GM23338 (cell line): Measurements from ENCODE around the gene QSOX1. TPM values are rescaled to one million over a fixed set of nuclear protein-coding genes. Genes with fewer than 3 reads are reported as not detected.

Source experiments
- ATAC-seq: fragments of 200-7000 bp; cut with Tn5 transposase; 3 replicates; pipeline ENCODE4 v1.9.1; 2020
- DNase-seq: peaks from one replicate; pipeline ENCODE4 v3.0.0-alpha.2; 2015; ENCODE audit warnings: low spot score
- H2AFZ ChIP-seq: fragments of 200-600 bp; sonication (generic); 2 replicates; pipeline ENCODE4 v1.8.0; 2016; ENCODE audit warnings: antibody characterized with exemption, mild to moderate bottlenecking, moderate library complexity
- H3F3A ChIP-seq: fragments of 200-600 bp; sonication (generic); replicated peaks from 2 replicates; pipeline ENCODE4 v1.8.0; 2017; ENCODE audit warnings: antibody characterized with exemption, mixed run types, low read depth
- H3K27ac ChIP-seq: fragments of 200-600 bp; sonication (generic); 2 replicates; pipeline ENCODE4 v1.6.1; 2016; ENCODE audit warnings: low read depth
- H3K27me3 ChIP-seq: fragments of 200-600 bp; sonication (generic); 2 replicates; pipeline ENCODE4 v1.8.0; 2016; ENCODE audit warnings: mild to moderate bottlenecking, mixed run types, moderate library complexity; ENCODE audit not compliant: insufficient read depth
- H3K36me3 ChIP-seq: fragments of 200-600 bp; sonication (generic); 2 replicates; pipeline ENCODE4 v1.8.0; 2016; ENCODE audit warnings: mild to moderate bottlenecking; ENCODE audit not compliant: insufficient read depth
- H3K4me1 ChIP-seq: fragments of 200-600 bp; sonication (generic); 2 replicates; pipeline ENCODE4 v1.8.0; 2016; ENCODE audit warnings: mild to moderate bottlenecking, moderate library complexity; ENCODE audit not compliant: insufficient read depth
- H3K4me2 ChIP-seq: fragments of 200-600 bp; sonication (generic); 2 replicates; pipeline ENCODE4 v1.7.1; 2017; ENCODE audit warnings: mixed run types
- H3K4me3 ChIP-seq: fragments of 200-600 bp; sonication (generic); 2 replicates; pipeline ENCODE4 v1.6.1; 2016; ENCODE audit warnings: mixed run types
- H3K79me2 ChIP-seq: fragments of 200-600 bp; sonication (generic); replicated peaks from 2 replicates; pipeline ENCODE4 v1.8.0; 2017; ENCODE audit warnings: mild to moderate bottlenecking; ENCODE audit not compliant: insufficient read depth
- H3K9me2 ChIP-seq: fragments of 200-600 bp; sonication (generic); 2 replicates; pipeline ENCODE4 v1.8.0; 2017; ENCODE audit not compliant: insufficient read depth
- H4K20me1 ChIP-seq: fragments of 200-600 bp; sonication (generic); replicated peaks from 2 replicates; pipeline ENCODE4 v1.8.0; 2017; ENCODE audit warnings: mild to moderate bottlenecking; ENCODE audit not compliant: insufficient read depth
- H3K27ac Mint-ChIP-seq: 2 replicates; pipeline ENCODE4 v1.8.0; 2020; ENCODE audit warnings: inconsistent platforms, mild to moderate bottlenecking, moderate library complexity, mixed read lengths
- H3K27me3 Mint-ChIP-seq: 3 replicates; pipeline ENCODE4 v1.8.0; 2022; ENCODE audit warnings: low read depth, mild to moderate bottlenecking, moderate library complexity, mixed read lengths, inconsistent platforms; ENCODE audit not compliant: insufficient read depth, poor library complexity
- H3K36me3 Mint-ChIP-seq: 3 replicates; pipeline ENCODE4 v1.8.0; 2021; ENCODE audit warnings: low read depth, mild to moderate bottlenecking, inconsistent platforms, moderate library complexity, mixed read lengths
- H3K4me1 Mint-ChIP-seq: 3 replicates; pipeline ENCODE4 v1.8.0; 2020; ENCODE audit warnings: mild to moderate bottlenecking, inconsistent platforms, mixed read lengths
- H3K4me3 Mint-ChIP-seq: 3 replicates; pipeline ENCODE4 v1.8.0; 2021; ENCODE audit warnings: moderate library complexity, mild to moderate bottlenecking, inconsistent platforms, mixed read lengths
- H3K9me3 Mint-ChIP-seq: 3 replicates; pipeline ENCODE4 v1.8.0; 2020; ENCODE audit warnings: moderate library complexity, mild to moderate bottlenecking, inconsistent platforms, mixed read lengths
- CREB1 ChIP-seq: fragments of 250-450 bp; sonication (Bioruptor Pico); IDR thresholded peaks from 2 replicates; pipeline ENCODE4 v1.5.0; 2020; ENCODE audit warnings: low read depth, mild to moderate bottlenecking, moderate library complexity
- CTCF ChIP-seq, 2 experiments: fragments of 200-600 bp in 1 of 2; sonication (generic) in 1 of 2; conservative IDR thresholded peaks; 2 replicates each; pipeline versions ENCODE4 v1.5.1 to v1.6.1; 2016 to 2017; ENCODE audit warnings: antibody characterized with exemption in 2 of 2, low read depth in 2 of 2, mild to moderate bottlenecking in 2 of 2, moderate library complexity in 1 of 2
- EZH2phosphoT487 ChIP-seq: fragments of 200-600 bp; sonication (generic); IDR thresholded peaks from one replicate; pipeline ENCODE4 v1.8.1; 2018; ENCODE audit warnings: antibody characterized with exemption; ENCODE audit not compliant: unreplicated experiment
- NANOG ChIP-seq: IDR thresholded peaks from 2 replicates; pipeline ENCODE4 v1.6.1; 2016; ENCODE audit warnings: antibody characterized with exemption, borderline replicate concordance
- STAT1 ChIP-seq: IDR thresholded peaks from one replicate; pipeline ENCODE4 v1.6.1; 2016; ENCODE audit warnings: antibody characterized with exemption; ENCODE audit not compliant: unreplicated experiment
- ZNF462 ChIP-seq: fragments of 250-450 bp; sonication (Bioruptor Pico); IDR thresholded peaks from 2 replicates; pipeline ENCODE4 v1.5.0; 2020; ENCODE audit warnings: mild to moderate bottlenecking, moderate library complexity
- polyA plus RNA-seq: library from polyadenylated mRNA; unstranded; fragments of >200 nt; fragmentation: Nextera tagmentation; extraction: Ambion mirVana; gene quantifications from 2 replicates; pipeline ENCODE4 v1.2.1, GENCODE V29; 2016
- total RNA-seq: library from RNA; depleted of rRNA; stranded (reverse); fragments of >200 nt; shearing (Covaris generic); gene quantifications from 2 replicates; pipeline ENCODE4 v1.2.3, GENCODE V29; 2014

QSOX1 gene
- total and polyA plus RNA-seq, 2 experiments from 2014 or later: 47.8 to 119 TPM

- Histone ChIP-seq H3K79me2 (no peaks in the 10 kb centered on the region), H3K4me2 (no peak overlapping the region), H2AFZ (no peak overlapping the region), H3K4me1 (no peaks in the 10 kb centered on the region), H3K4me3 (no peak overlapping the region), H3K27ac (peak overlapping the region; percentile 59; the same call in 1 of the 2 replicates), H3K27me3 (no peaks in the 10 kb centered on the region), H3K9me2 (no peaks in the 10 kb centered on the region), H3K36me3 (no peaks in the 10 kb centered on the region), H3F3A (no peaks in the 10 kb centered on the region; the same call in 1 of the 2 replicates), H4K20me1 (no peaks in the 10 kb centered on the region; the same call in 1 of the 2 replicates)
- Mint-ChIP-seq H3K27ac (no peak overlapping the region), H3K4me1 (peaks cover 5% of the 10 kb centered on the region), H3K27me3 (peaks cover 12% of the 10 kb centered on the region), H3K36me3 (peaks cover 3% of the 10 kb centered on the region; the same call in 2 of the 3 replicates), H3K4me3 (no peak overlapping the region), H3K9me3 (no peaks in the 10 kb centered on the region)
- ATAC-seq (peak; percentile 82), DNase-seq (peak; percentile 85)
- TF ChIP-seq STAT1 (no peak), NANOG (no peak), ZNF462 (CRISPR knock-in tag) (no peak), CTCF (conservative IDR thresholded peaks at IDR 0.05; ENCODE audit: low read depth in 2 of 2) (peak; percentile 88 to 96), EZH2phosphoT487 (no peak), CREB1 (CRISPR knock-in tag) (no peak)
Observed at GRCh38 chr1:180178511-180179161, 24.0 kb downstream of the QSOX1 start.
